GM18498 (cell line): ENCODE data around the gene NSD2.

ENCODE experiments used
- ATAC-seq: cut with Tn5 transposase; IDR thresholded peaks from one replicate; pipeline ENCODE4 v1.9.1; 2021; ENCODE audit warnings: mild to moderate bottlenecking, moderate library complexity; ENCODE audit not compliant: unreplicated experiment

NSD2 gene

GRCh38 chr4:1938027-1938426, 66.8 kb downstream of the NSD2 start:
- no peak for ATAC-seq

GRCh38 chr4:1939664-1940509, 68.7 kb downstream of the NSD2 start:
- ATAC-seq, result no peak

GRCh38 chr4:1940566-1940965, 69.4 kb downstream of the NSD2 start:
- ATAC-seq, result no peak

- ATAC-seq, result no peak
Observed at GRCh38 chr4:1943928-1944327, 72.7 kb downstream of the NSD2 start.

GRCh38 chr4:1945124-1945895, 74.1 kb downstream of the NSD2 start:
- ATAC-seq, result no peak

GRCh38 chr4:1945912-1946311, 74.7 kb downstream of the NSD2 start:
- no peak for ATAC-seq

GRCh38 chr4:1948232-1948631, 77.0 kb downstream of the NSD2 start:
- no peak for ATAC-seq

- ATAC-seq, result no peak
Observed at GRCh38 chr4:1948892-1949436, 77.8 kb downstream of the NSD2 start.

- no peak for ATAC-seq
Observed at GRCh38 chr4:1950369-1950768, 79.2 kb downstream of the NSD2 start.

GRCh38 chr4:1952058-1952700, 81.0 kb downstream of the NSD2 start:
- ATAC-seq, result no peak

- no peak for ATAC-seq
Observed at GRCh38 chr4:1952719-1953118, 81.5 kb downstream of the NSD2 start.

GRCh38 chr4:1953335-1953734, 82.1 kb downstream of the NSD2 start:
- ATAC-seq, result no peak

- ATAC-seq, result no peak
Observed at GRCh38 chr4:1956631-1957030, 85.4 kb downstream of the NSD2 start.

GRCh38 chr4:1958276-1959103, 87.3 kb downstream of the NSD2 start:
- ATAC-seq, result no peak

- no peak for ATAC-seq
Observed at GRCh38 chr4:1959104-1959384, 87.9 kb downstream of the NSD2 start.

GRCh38 chr4:1960170-1960825, 89.1 kb downstream of the NSD2 start:
- ATAC-seq, result no peak

GRCh38 chr4:1961038-1961437, 89.8 kb downstream of the NSD2 start:
- no peak for ATAC-seq

- no peak for ATAC-seq
Observed at GRCh38 chr4:1961563-1961962, 90.4 kb downstream of the NSD2 start.

- no peak for ATAC-seq
Observed at GRCh38 chr4:1962980-1963379, 91.8 kb downstream of the NSD2 start.

- ATAC-seq, result no peak
Observed at GRCh38 chr4:1964443-1964842, 93.2 kb downstream of the NSD2 start.
